Left lung (tissue), 10 donors: ENCODE data around the gene AMBRA1. TPM values are rescaled to one million over a fixed set of nuclear protein-coding genes. Genes with fewer than 3 reads are reported as not detected.
A peak's percentile ranks its signal among the peaks of the same experiment; 100 is the strongest.

Experiments
- ATAC-seq: fragments of 200-7000 bp; cut with Tn5 transposase; one replicate; pipeline ENCODE4 v1.9.1; 2020; ENCODE audit warnings: moderate library complexity
- DNase-seq, 4 donors: peaks; one replicate each; pipeline ENCODE4 v3.0.0-alpha.2; 2013 to 2020
- H3K27ac ChIP-seq, 2 donors: fragments of 200-600 bp; sonication (generic) in 1 of 2; one replicate each; pipeline versions ENCODE4 v1.5.0 to v1.8.0; 2020 to 2021
- H3K27me3 ChIP-seq, 2 donors: fragments of 200-600 bp; sonication (generic) in 1 of 2; one replicate each; pipeline versions ENCODE4 v1.5.0 to v1.8.0; 2020 to 2021
- H3K36me3 ChIP-seq, 2 donors: fragments of 200-600 bp; sonication (generic) in 1 of 2; one replicate each; pipeline versions ENCODE4 v1.5.0 to v1.8.0; 2020 to 2021
- H3K4me1 ChIP-seq, 2 donors: fragments of 200-600 bp; one replicate each; pipeline ENCODE4 v1.8.0; 2021
- H3K4me3 ChIP-seq, 2 donors: fragments of 200-600 bp; sonication (generic) in 1 of 2; one replicate each; pipeline versions ENCODE4 v1.5.0 to v1.8.0; 2020 to 2021; ENCODE audit warnings: mild to moderate bottlenecking in 1 of 2
- H3K9me3 ChIP-seq, 2 donors: fragments of 200-600 bp; sonication (generic) in 1 of 2; one replicate each; pipeline versions ENCODE4 v1.5.0 to v1.8.0; 2020 to 2021
- CTCF ChIP-seq, 2 donors: fragments of 200-600 bp; sonication (generic) in 1 of 2; IDR thresholded peaks; one replicate each; pipeline versions ENCODE4 v1.5.0 to v1.8.0; 2021; ENCODE audit warnings: antibody characterized with exemption in 2 of 2
- intact Hi-C, 2 donors: fragments of 100-400 bp; cut with DNase I; formaldehyde crosslinking; loops; one replicate each; pipeline versions ENCODE4 v1.11.2 to v1.14.2; 2022
- polyA plus RNA-seq, 6 donors: library from polyadenylated mRNA; unstranded; fragments of 120-200 nt; gene quantifications; one replicate each; pipeline ENCODE4 v1.2.1, GENCODE V29; 2013; ENCODE audit not compliant: insufficient read length in 6 of 6
- total RNA-seq, 2 donors: library from RNA; stranded (reverse); fragmentation: NEBNext Ultra II Directional; extraction: Animal tissue kit (Norgen Biotek cat#: 25700); gene quantifications; one replicate each; pipeline ENCODE4 v1.2.1, GENCODE V29; 2021
- donor health status: DM: no; HTN: yes; CAD: no.
- donor health status: DM: no; HTN: no; CAD: no.

AMBRA1 gene
- total and polyA plus RNA-seq, 8 donors = 20.4 to 28.2 (median 23.7) TPM

- peaks cover 0 to 54% of the 10 kb centered on the region in 2 donors for H3K36me3 ChIP-seq
- ATAC-seq (peak; percentile 47), DNase-seq (no peak)
- TF ChIP-seq CTCF (IDR thresholded peaks at IDR 0.05) = no peak
- H3K4me3 ChIP-seq = no peak overlapping the region
- no peaks in the 10 kb centered on the region for H3K9me3 ChIP-seq
- H3K4me1 ChIP-seq = no peaks in the 10 kb centered on the region
- no peaks in the 10 kb centered on the region for H3K27me3 ChIP-seq
- intact Hi-C loops = no loop called here
- H3K27ac ChIP-seq = no peak overlapping the region
These were observed 39.7 kb upstream of the AMBRA1 start for GRCh38 chr11:46633291-46634217.

- H3K27me3 ChIP-seq = no peaks in the 10 kb centered on the region
- TF ChIP-seq CTCF (IDR thresholded peaks at IDR 0.05) = no peak
- H3K27ac ChIP-seq = no peak overlapping the region
- intact Hi-C loops = no loop called here
- ATAC-seq (no peak), DNase-seq (no peak)
- no peaks in the 10 kb centered on the region for H3K4me1 ChIP-seq
- H3K9me3 ChIP-seq = no peaks in the 10 kb centered on the region
- no peak overlapping the region for H3K4me3 ChIP-seq
- H3K36me3 ChIP-seq = peaks cover 0 to 57% of the 10 kb centered on the region in 2 donors
These were observed 38.7 kb upstream of the AMBRA1 start for GRCh38 chr11:46632502-46632901.

- Histone ChIP-seq H3K4me1 (no peaks in the 10 kb centered on the region), H3K27ac (no peak overlapping the region), H3K4me3 (no peak overlapping the region), H3K27me3 (no peaks in the 10 kb centered on the region), H3K9me3 (no peaks in the 10 kb centered on the region), H3K36me3 (peaks cover 0 to 57% of the 10 kb centered on the region in 2 donors)
- TF ChIP-seq CTCF (IDR thresholded peaks at IDR 0.05) = no peak
- no peak for ATAC-seq
- intact Hi-C loops = no loop called here
- DNase-seq = no peak
These were observed 37.9 kb upstream of the AMBRA1 start for GRCh38 chr11:46631676-46632075.

- H3K4me3 ChIP-seq = no peak overlapping the region
- peaks cover 0 to 64% of the 10 kb centered on the region in 2 donors for H3K36me3 ChIP-seq
- H3K27me3 ChIP-seq = no peaks in the 10 kb centered on the region
- ATAC-seq = no peak
- no peak for DNase-seq
- H3K27ac ChIP-seq = no peak overlapping the region
- intact Hi-C loops = no loop called here
- H3K9me3 ChIP-seq = no peaks in the 10 kb centered on the region
- TF ChIP-seq CTCF (IDR thresholded peaks at IDR 0.05) = no peak
- no peaks in the 10 kb centered on the region for H3K4me1 ChIP-seq
These were observed 36.4 kb upstream of the AMBRA1 start for GRCh38 chr11:46630237-46630636.

GRCh38 chr11:46628961-46629360, 35.1 kb upstream of the AMBRA1 start:
- Histone ChIP-seq H3K9me3 (no peaks in the 10 kb centered on the region), H3K27me3 (no peaks in the 10 kb centered on the region), H3K36me3 (peaks cover 0 to 74% of the 10 kb centered on the region in 2 donors), H3K4me3 (no peak overlapping the region), H3K27ac (no peak overlapping the region), H3K4me1 (no peaks in the 10 kb centered on the region)
- ATAC-seq (no peak), DNase-seq (no peak)
- TF ChIP-seq CTCF (IDR thresholded peaks at IDR 0.05) = no peak
- intact Hi-C loops = no loop called here
